Measurements from ENCODE around the gene SCLY.
"Not testable (repeated sequence)": the region's sequence is repeated elsewhere in the genome, so short reads cannot be mapped to it uniquely, and the experiment has no call there.

Gene SCLY, protein sequence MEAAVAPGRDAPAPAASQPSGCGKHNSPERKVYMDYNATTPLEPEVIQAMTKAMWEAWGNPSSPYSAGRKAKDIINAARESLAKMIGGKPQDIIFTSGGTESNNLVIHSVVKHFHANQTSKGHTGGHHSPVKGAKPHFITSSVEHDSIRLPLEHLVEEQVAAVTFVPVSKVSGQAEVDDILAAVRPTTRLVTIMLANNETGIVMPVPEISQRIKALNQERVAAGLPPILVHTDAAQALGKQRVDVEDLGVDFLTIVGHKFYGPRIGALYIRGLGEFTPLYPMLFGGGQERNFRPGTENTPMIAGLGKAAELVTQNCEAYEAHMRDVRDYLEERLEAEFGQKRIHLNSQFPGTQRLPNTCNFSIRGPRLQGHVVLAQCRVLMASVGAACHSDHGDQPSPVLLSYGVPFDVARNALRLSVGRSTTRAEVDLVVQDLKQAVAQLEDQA

DNA sequence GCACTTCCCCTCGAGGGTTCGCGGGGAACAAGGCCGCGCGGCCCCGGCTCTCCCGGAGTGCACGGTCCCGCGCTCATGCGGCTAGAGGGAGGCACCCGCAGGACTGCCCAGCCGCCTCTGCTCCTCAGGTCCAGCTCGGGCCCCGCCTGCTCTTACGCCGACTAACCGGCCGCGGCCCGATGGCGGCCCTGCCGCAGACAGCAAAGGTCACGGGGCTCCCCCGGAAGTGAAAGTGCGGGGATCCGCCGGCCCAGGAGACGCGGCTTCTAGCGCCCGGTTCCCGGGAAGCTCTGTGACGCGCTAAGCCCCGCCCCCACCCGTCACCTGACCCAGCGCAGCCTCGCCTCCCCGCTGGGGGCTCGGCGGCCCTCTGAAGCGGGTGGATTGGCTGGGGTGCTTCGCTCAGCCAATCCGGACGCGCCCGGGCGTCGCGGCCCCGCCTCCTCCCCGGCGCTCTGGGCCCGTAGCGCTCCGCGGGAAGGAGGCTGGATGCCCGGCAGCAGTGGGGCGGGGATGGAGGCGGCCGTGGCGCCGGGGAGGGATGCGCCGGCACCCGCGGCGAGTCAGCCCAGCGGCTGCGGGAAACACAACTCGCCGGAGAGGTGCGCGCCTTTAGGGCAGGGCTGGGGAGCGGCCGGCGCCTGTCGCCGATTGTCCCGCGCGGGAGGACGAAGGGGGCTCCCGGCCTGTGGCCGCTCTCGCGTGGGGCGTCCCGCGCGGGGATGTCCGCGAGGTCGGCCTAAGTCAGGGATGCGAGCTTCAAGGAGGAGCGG lies at the start of gene SCLY:
Gene SCLY (plus strand): TSS at position 460 of the 773 bp plus-strand sequence. CDS start 54 bp downstream, at position 514.
- peak; percentile 96 for DNase-seq

DNA sequence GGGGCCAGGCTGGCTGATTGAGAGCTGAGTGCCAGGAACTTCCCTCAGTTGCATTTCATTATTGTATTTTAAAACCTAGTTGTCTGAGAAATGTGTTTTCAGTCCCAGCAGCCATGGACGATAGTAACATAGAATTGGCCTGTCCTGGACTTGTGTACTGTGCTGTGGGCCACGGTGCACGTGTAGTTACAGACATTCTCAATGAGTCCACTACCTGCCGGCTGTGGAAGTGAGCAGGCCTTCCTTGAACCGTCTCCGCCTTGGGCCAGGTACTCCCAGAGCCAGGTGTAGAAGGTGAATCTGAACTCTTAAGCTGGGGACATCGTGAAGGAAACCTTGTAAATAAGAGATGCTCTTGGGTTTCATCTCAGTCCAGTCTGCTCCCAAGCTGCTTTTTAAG lies 47.0 kb upstream of the SCLY start:
- no peak for DNase-seq

DNA sequence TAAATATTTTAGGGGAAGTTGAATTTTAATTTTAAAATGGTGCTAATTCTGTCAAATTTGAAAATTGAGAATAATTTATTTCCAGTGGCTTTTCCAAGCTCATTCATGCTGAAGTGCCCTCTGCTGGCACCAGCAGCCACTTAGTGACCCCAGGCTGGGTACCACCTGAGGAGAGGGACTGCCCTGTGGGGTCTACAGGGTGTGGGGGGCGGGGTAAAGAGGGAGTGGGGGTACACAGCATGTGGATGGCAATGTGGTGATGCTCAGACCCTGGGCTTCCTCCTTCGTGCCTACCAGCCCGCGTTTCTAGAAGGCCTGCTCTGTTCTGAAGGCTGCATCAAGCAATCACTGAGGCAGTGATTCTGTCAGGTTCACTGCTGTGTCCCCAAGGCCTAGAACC lies 45.1 kb upstream of the SCLY start:
- DNase-seq = no peak

DNA sequence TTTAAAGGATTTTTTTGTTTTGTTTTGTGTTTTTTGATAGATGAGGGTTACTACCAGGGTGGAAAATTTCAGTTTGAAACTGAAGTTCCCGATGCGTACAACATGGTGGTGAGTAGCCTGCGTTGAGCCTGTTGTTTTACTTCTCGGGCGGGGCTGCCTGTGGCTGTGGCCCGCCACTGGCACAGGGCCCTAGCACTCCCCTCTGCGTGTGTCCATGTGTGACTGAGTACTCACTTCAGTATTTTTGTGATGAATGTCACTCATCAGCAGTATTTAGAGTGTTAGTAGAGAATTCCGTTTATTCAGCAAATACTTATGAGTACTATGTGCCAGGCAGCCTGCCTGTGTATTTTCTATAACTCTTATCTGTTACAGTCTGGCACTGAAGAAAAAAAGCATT lies 44.3 kb upstream of the SCLY start:
- no peak for DNase-seq

DNA sequence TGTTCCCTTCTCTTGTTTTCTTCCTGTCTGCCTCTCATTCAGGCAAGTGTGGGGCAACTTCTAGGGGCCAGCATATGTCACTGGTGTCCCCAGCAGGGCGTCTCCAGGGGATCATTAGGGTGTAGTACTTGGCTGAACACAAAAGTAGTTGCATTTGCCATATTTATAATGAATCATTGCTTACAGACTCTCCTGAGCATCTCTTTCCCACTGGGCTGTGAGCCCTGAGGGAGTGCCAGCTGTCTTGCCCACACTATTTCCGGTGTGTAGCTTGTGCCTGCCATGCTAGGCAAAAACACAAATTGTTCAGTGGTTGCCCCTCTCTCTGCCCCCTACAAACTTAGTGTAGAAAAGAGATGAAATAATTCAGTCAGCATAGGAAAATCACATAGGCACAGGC lies 40.8 kb upstream of the SCLY start:
- no peak for DNase-seq

DNA sequence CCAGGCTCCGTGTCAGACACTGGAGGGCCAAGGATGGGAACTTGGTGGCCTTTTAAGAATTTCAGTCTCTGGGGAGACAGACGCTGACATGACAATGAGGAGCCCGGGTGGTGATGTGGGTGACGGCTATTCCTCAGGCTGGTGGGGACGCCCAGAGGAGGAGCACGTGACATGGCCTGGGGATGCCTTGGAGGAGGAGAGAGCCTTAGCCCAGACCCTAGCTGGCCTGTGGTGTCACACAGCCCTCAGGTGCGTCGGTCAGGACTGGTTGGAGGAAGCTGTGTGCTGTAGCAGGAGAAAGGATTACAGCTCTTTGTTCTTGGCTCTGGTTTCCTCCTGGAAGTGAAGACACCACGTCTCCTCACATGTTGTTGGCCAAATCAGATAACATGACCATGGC lies 40.0 kb upstream of the SCLY start:
- no peak for DNase-seq

DNA sequence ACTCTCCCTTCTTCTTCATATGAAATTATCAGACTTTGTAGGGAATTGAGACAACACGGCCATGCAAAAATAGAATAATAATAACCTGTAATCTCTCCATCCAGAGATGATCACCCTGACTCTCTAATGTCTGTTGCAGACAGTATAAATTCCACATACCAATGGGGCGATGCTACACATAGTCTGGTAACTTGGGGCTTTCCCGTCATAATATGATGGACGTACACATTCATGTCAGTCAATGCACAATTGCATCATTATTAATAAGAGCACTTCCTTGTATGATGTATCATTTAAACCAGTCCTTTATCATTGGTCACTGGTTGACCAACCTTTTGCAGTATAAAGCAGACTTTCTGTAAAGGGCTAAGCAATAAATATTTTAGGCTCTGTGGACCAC lies 39.5 kb upstream of the SCLY start:
- DNase-seq = no peak

DNA sequence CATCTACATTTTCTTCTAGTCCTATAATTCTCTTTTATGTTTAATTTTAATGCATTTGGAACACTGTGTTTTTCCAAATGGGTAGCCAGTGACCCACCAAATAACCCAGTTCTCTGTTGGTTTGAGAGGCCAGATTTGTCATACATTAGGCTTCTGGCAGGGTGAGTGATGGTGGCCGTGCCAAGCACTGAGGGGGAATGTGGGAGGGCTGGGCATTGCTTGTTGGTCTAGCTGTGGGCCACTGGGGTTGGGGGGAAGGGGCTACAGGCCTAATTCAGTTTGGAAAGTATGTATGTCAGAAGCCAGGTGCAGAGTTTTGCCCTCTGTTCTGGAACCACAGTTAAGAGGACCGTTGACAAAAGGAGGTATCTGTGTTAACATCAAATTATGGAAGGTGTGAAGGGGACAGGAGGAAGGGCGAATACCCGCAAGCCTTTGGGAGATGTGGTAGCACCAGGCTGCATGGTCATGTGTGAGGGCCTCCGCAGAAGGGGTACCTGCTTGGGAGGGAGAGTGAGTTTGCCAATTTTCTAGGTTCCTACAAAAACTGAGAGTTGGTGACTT lies 38.1 kb upstream of the SCLY start:
- DNase-seq = no peak

DNA sequence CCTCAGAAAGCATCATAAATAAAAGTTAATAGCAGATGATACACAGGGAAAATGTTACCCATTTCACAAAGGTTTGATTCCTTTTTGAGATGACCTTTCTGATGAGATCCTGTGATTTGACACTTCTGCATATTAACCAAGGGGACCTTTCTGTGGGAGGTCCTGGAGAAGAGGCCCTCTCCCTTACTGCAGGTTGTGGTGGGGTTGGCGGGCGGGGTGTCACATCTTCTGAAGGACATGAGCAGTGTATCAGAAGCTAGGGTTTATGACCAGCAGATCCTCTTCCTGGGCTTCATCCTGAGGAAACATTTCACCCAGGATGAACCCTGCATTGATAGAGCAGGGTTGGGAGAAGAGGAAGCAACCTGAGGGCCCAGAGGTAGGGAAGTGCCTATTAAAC lies 37.2 kb upstream of the SCLY start:
- no peak for DNase-seq

DNA sequence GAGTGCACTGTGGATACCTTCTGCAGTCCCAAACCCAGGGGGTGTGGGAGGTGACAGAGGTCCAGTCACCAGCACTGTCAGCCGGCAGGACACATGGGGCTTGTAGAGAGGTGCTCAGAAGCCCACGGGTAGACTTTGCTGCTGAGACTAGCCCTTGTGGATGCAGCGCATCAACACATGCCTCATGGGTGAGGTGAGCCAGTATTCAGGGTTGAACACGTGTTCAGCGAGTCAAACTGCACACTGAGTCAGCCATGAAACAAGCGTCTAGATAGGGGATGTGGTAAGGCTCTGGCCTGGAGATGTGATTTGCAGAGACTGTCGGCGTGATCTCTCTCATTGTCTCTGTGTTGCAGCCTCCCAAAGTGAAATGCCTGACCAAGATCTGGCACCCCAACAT lies 35.8 kb upstream of the SCLY start:
- peak; percentile 23 for DNase-seq

DNA sequence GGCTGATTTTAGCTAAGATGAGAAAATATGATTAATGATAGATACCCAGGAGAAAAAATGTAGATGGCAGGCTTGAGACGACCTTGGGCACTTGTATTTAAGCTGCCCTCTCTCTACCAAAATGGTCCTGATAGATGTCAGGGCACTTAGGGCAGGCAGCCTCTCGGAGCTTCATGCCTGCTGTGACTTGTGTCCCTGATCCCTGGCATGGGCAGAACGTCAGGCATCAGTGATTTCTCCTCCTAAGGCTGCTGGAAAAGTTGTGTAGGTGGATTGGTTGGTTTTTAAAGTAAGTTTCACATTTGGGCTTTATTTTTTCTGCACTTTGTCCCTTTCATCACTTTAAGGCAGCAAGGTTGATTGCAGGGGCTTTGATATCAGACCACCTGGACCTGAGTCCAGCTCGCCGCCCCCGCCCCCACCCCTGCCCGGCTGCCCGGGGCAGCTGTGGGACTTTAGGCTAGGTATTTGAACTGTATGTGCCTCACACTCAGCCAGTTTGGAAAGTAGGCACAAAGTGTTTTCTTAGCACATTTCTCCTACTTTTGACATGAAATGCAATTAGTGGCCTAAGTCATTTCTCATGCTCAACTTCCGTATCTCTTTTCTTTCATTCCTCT lies 35.0 kb upstream of the SCLY start:
- no peak for DNase-seq

DNA sequence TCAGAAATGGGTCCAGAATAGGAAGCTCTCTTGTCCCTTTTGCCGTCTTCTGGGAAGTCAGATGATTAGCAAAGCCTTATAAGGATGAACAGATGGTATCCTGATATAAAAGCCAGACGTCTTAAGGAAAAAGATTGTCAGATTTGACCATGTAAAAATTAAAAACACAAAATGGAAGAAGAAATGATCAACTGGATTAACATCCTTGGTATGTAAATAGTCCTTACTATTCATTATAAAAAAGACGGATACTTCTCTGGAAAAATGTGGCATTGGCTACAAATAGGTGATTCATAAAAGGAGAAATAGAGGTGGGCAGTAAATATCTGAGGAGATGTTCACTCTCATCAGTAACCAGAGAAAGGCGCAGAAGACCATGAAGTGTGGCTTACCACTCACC lies 33.7 kb upstream of the SCLY start:
- DNase-seq = no peak

DNA sequence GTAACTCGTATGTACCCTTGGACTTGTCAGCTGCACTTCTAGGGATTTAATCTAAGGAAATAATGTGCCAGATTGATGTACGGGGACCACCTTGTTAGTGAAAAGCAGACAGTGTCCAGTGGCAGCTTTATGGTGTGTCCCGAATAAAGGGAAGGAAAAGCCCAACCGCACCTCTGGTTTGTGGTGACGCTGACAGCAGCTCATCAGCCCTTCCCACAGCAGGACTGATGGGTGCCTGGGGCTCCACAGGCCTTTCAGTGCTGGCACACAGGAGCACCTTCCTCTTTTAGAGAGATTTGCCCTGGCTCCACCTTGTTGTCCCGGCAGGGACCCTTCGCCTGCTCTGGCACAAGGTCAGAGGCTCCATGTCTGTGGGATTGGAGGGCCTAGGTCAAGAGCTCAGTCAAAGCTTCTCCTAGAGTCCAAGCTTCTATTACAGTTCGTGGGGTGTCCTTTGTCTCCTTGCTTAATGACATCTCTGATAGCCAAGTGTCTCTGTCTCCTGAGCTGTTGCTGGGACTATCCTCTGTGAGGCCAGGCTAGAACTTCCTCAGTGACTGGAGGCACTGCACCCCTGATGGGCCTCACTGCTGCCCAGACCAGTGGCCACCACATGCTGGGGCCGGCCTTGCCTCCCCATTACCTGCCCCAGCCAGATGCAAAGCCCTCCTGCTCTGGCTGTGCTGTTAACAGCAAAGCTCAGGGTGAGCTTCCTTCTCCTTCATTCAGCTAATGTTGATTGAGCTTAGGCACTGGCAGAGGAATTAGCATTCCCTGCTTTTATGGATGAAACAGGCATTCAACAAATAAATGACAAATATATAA lies 33.0 kb upstream of the SCLY start:
- no peak for DNase-seq

DNA sequence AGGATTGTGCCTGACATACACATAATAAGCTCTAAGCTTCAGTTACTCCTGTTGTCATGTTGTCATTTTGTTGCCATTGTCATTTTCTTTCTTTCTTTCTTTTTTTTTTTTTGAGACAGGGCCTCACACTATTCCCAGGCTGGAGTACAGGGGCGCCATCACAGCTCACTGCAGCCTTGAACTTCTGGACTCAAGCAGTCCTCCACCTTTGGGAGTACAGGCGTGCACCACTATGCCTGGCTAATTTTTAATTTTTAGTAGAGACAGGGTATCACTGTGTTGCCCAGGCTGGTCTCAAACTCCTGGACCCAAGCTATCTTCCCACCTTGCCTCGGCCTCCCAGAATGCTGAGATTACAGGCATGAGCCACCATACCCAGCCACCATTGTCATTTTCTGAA lies 30.9 kb upstream of the SCLY start:
- no peak for DNase-seq

DNA sequence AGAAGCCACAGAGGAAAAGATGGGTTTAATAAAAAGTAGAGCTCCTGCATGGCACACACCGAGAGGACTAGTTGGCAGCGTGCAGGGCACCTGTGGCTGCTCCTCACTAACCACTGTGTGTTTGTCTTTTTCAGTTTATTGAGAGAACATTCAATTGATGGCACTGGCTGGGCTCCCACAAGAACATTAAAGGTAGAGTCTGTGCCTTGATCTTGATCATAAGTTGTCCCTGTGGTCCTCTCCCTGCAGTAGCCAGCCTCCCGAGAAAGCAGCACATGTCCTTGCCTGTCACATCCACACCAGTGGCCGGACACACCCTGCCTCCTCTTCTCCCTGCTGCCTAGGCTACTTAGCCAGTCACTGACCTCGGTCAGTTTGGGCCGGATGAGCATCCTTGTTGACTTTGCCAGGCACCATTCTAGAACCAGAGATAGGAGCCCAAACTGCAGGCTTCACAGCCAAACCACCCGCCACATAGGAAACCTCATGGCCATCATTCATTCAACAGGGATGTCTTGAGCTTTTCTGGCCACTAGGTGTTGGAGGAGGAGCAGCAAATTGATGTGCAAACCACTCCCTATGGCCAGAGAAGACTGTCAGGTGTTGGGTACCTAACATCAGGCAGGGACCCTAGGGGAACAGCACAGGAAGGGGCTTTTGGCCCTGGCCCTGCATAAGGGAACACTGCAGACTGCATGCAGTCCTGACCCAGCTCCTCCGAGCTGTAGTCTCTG lies 30.2 kb upstream of the SCLY start:
- no peak for DNase-seq

DNA sequence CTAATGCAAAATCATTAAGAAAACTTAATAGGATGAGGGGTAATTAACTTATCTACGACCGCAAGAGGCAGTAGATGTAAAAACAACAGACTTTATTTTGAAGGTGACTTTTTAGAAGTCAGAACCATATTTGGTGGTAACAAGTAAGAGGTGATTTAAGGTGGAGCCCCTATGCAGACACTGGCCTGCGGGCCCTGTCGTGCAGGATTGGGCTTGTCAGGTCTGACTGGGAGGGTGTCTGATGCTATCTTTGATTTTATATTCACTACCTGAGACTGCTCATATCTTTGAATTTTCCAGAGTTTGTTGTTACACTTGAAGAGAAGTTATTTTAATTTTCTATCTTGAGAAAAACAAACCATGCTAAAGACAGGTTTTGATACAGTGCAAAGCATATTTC lies 29.1 kb upstream of the SCLY start:
- no peak for DNase-seq

DNA sequence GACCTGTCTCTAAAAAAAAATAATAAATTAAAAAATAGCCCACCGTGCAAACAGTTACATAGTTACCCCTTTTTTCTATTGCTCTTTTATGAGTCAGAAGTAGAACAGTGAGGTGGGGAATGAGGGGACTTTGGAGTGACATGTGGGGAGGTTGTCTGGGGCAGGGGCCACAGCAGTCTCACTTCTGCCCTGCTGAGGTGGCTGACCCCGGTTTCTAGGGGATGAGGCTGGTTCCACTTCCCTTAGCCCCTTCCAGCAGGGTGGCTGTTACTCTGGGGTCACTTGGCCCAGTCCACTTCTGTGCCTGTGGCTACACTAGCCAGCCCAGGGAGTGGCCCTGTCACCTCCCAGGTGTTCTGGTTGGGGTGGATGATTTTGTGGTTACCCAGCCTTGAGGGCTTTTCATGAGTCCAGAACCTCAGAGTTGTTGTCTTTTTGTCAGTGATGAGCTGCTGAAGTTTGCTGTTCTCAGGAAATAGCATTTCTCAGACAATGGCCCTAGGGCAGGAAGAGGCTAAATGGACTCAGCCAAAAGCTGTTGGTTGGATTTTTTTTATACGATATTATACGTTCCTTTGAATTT lies 28.0 kb upstream of the SCLY start:
- no peak for DNase-seq

DNA sequence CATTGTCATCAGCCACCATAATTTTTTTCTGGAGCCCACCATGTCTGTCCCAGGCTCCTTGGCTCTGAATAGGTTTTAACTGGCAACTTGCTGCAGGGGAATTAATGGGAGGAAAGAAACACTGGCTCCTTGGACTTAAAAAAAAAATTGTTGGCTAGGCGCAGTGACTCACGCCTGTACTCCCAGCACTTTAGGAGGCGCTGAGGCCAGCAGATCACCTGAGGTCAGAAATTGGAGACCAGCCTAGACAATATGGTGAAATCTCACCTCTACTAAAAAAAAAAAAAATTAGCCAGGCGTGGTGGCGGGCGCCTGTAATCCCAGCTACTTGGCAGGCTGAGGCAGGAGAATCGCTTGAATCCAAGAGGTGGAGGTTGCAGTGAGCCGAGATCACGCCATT lies 26.8 kb upstream of the SCLY start:
- not testable (repeated sequence) for DNase-seq

DNA sequence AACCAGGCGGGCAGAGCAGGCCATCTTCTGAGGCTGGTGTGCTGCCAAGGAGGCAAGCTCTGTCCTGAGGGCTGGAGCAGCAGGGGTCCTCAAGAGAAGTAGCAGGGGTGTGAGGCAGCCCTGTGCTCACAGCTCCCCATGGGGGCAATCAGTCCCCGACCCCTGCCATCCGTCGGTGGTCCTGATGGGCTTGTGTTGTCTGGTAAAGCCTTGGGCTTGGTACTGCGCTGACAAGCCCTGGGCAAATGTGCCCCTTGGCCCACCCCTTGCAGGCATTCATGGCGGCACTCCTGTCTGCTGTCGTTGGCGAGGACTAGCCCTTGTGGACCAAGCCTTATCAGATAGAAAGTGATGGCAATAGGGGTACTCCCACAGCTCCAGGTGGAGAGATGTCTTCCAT lies 22.6 kb upstream of the SCLY start:
- DNase-seq = no peak

DNA sequence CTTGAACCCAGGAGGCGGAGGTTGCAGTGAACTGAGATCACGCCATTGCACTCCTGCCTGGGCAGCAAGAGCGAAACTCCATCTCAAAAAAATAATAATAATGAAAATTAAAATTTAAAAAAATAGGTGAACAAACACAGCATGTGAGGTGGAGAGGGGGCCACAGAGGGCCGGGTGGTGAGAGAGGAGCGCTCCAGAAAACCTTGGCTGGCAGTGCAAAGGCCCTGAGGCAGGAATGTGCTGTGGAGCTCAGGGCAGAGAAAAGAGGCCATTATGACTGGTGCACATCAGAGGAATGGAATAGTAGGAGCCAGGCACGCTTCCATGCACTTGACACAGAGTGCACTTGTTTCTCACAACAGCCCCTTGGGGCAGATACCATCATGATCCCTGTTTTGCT lies 21.6 kb upstream of the SCLY start:
- DNase-seq = no peak

DNA sequence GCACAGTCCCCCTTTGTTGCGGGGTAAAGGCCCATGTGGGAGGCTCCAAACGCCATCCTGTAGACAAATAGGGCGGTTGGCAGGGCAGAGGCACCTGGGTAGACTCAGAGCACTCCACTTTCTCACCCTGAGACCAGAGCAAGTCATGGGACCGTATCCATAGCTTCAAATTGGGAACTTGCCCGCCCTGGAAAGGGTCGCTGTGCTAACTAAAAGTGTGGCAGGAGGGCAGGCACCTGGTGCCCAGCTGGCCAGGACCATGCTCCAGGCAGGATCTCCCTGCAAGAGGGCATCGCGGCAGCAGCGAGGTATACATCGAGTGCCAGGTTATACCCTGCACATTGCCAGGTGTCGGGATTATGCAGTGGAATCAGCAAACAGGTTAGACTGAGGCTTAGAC lies 20.8 kb upstream of the SCLY start:
- DNase-seq = no peak

DNA sequence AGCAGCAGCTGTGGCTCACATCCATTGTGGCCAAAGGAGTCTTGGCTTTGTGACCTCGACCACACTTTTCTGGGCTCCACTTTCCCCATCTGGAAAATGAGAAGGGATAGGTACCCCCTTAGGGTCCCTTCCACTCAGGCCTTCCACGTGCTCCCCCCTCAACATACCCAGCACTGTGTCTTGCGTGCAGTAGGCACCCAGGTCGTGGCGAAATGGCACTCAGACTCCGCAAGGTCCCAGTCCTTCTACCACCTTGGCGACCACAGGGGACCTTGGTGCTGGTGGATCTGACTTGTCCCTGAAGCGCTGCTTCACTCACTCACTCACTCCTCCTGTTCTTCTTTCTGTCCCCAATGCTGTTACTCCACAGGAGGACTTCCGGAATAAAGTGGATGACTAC lies 19.9 kb upstream of the SCLY start:
- DNase-seq = no peak
